Prostate gland (tissue), 2 donors: ENCODE data around the gene HMX1. TPM values are rescaled to one million over a fixed set of nuclear protein-coding genes. Genes with fewer than 3 reads are reported as not detected.

Experiments used
- DNase-seq: peaks from one replicate; pipeline ENCODE4 v3.0.0-alpha.2; 2019; ENCODE audit warnings: low spot score
- H3K27ac ChIP-seq, 2 donors: fragments of 200-600 bp; sonication (generic); 2 replicates each; pipeline ENCODE4 v1.5.1; 2017 to 2019
- H3K27me3 ChIP-seq: fragments of 200-600 bp; sonication (generic); replicated peaks from 2 replicates; pipeline ENCODE4 v1.5.1; 2019; ENCODE audit not compliant: insufficient read depth
- H3K36me3 ChIP-seq, 2 donors: fragments of 200-600 bp; sonication (generic); 1 replicate in 1 of 2; 2 replicates in 1 of 2; pipeline versions ENCODE4 v1.5.1 to v1.8.1; 2017 to 2019
- H3K4me1 ChIP-seq: fragments of 200-600 bp; sonication (generic); replicated peaks from 2 replicates; pipeline ENCODE4 v1.5.1; 2019
- H3K4me3 ChIP-seq, 2 donors: fragments of 200-600 bp; sonication (generic); 2 replicates each; pipeline ENCODE4 v1.5.1; 2017 to 2019
- H3K9me3 ChIP-seq: fragments of 200-600 bp; sonication (generic); 2 replicates; pipeline ENCODE4 v1.5.1; 2017
- CTCF ChIP-seq, 4 experiments: fragments of 200-600 bp in 2 of 4; fragments of 450-650 bp in 2 of 4; sonication (generic) in 2 of 4; IDR thresholded peaks; 1 replicate in 3 of 4; 2 replicates in 1 of 4; pipeline ENCODE4 v1.5.1; 2016 to 2019; ENCODE audit warnings: antibody characterized with exemption in 4 of 4, mild to moderate bottlenecking in 2 of 4, moderate library complexity in 2 of 4
- POLR2A ChIP-seq: fragments of 450-650 bp; IDR thresholded peaks from one replicate; pipeline ENCODE4 v1.6.1; 2016; ENCODE audit warnings: antibody characterized with exemption, mild to moderate bottlenecking
- POLR2AphosphoS5 ChIP-seq: sonication (generic); formaldehyde crosslinking; IDR thresholded peaks from one replicate; pipeline ENCODE4 v1.6.1; 2017; ENCODE audit warnings: antibody characterized with exemption
- WGBS: methylation state at CpG from one replicate; pipeline ENCODE4 v1.1.5; 2018; 5-methylcytosine and 5-hydroxymethylcytosine counted together
- intact Hi-C: fragments of 100-400 bp; cut with DNase I; formaldehyde crosslinking; loops from one replicate; pipeline ENCODE4 v1.14.2; 2022
- total RNA-seq, 2 donors: library from RNA; depleted of rRNA; stranded (reverse); fragments of >200 nt; gene quantifications; one replicate each; pipeline ENCODE4 v1.1.0, GENCODE V29; 2016

HMX1 gene
- total RNA-seq, 2 donors from 2014 or later, result 5.3 TPM; not detected in 1

DNA sequence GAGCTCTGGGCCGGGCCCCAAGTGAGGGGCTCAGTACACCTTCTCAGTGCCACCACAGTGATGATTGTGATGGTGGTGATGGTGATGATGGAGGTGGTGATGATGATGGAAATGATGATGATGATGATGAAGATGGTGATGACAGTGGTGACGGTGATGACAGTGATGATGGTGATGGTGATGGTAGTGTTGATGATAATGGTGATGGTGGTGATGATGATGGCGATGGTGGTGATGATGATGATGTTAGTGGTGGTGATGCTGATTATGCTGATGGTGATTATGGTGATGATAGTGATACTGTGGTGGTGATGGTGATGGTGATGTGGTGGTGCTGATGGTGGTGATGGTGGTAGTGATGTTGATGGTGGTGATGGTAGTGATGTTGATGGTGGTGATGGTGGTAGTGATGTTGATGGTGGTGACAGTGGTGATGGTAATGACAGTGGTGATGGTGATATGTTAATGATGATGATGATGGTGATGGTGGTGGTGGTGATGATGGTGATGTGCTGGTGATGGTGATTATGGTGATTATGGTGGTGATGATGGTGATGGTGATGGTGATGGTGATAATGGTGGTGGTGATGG lies 29.9 kb downstream of the HMX1 start:
- no peak for DNase-seq
- no peaks in the 10 kb centered on the region for H3K9me3 ChIP-seq
- H3K4me1 ChIP-seq, result no peaks in the 10 kb centered on the region
- intact Hi-C loops, result no loop called here
- no peaks in the 10 kb centered on the region for H3K27me3 ChIP-seq
- no peaks in the 10 kb centered on the region for H3K36me3 ChIP-seq
- no peak overlapping the region for H3K27ac ChIP-seq
- WGBS, result 98% methylated on average over 3 of the region's 3 CpGs
- no peak overlapping the region for H3K4me3 ChIP-seq
- TF ChIP-seq POLR2AphosphoS5, result no peak
- no peak for TF ChIP-seq CTCF (IDR thresholded peaks at IDR 0.05)
- TF ChIP-seq POLR2A, result no peak

DNA sequence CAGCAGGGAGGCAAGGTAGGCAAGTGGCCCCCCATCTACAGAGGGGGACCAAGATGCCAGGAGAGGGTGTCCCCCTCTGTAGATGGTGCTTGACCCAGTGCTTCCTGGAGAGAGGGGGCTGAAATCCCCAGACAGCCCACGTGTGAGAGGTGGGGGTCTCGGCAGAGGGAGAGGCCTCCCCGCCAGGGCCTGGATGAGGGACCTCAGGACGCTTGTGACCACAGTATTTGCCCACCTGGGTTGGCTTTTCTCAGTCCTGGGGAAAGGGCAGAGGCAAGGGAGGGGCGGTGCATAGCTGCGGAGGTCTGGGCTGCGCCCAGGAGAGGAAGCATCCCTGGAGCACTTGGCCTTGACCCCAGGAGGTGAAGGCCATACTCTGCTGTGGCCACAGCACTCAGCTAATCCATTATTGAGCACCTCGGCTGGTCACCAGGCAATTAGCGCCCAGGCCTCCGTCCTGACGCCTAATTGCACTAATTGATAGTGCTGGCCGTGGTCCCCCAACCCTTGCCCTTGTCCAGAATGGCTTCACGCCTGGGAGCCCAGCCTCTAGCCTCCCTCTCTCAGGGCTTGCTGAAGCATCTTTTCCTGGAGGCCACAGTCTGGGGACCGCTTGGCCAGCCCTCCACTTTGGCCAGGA lies 30.7 kb downstream of the HMX1 start:
- Histone ChIP-seq H3K27me3 (no peaks in the 10 kb centered on the region), H3K4me3 (no peak overlapping the region), H3K36me3 (no peaks in the 10 kb centered on the region), H3K4me1 (no peaks in the 10 kb centered on the region), H3K27ac (no peak overlapping the region), H3K9me3 (no peaks in the 10 kb centered on the region)
- 80% methylated on average over 14 of the region's 14 CpGs for WGBS
- intact Hi-C loops, result no loop called here
- TF ChIP-seq POLR2AphosphoS5, result no peak
- TF ChIP-seq POLR2A, result no peak
- TF ChIP-seq CTCF (IDR thresholded peaks at IDR 0.05), result no peak
- no peak for DNase-seq

- DNase-seq, result no peak
- 70% methylated on average over 10 of the region's 10 CpGs for WGBS
- no peaks in the 10 kb centered on the region for H3K4me1 ChIP-seq
- intact Hi-C loops, result no loop called here
- no peak overlapping the region for H3K27ac ChIP-seq
- no peaks in the 10 kb centered on the region for H3K27me3 ChIP-seq
- H3K4me3 ChIP-seq, result no peak overlapping the region
- TF ChIP-seq POLR2A, result no peak
- no peaks in the 10 kb centered on the region for H3K36me3 ChIP-seq
- H3K9me3 ChIP-seq, result no peaks in the 10 kb centered on the region
These were observed 31.4 kb downstream of the HMX1 start for GRCh38 chr4:8840006-8840793.

- no peaks in the 10 kb centered on the region for H3K4me1 ChIP-seq
- H3K36me3 ChIP-seq, result no peaks in the 10 kb centered on the region
- WGBS, result 77% methylated on average over 22 of the region's 22 CpGs
- H3K4me3 ChIP-seq, result no peak overlapping the region
- no peaks in the 10 kb centered on the region for H3K27me3 ChIP-seq
- intact Hi-C loops, result no loop called here
- H3K9me3 ChIP-seq, result no peaks in the 10 kb centered on the region
- TF ChIP-seq POLR2AphosphoS5, result no peak
- TF ChIP-seq POLR2A, result no peak
- TF ChIP-seq CTCF (IDR thresholded peaks at IDR 0.05), result no peak
- DNase-seq, result no peak
- H3K27ac ChIP-seq, result no peak overlapping the region
These were observed 32.6 kb downstream of the HMX1 start for GRCh38 chr4:8838961-8839431.

DNA sequence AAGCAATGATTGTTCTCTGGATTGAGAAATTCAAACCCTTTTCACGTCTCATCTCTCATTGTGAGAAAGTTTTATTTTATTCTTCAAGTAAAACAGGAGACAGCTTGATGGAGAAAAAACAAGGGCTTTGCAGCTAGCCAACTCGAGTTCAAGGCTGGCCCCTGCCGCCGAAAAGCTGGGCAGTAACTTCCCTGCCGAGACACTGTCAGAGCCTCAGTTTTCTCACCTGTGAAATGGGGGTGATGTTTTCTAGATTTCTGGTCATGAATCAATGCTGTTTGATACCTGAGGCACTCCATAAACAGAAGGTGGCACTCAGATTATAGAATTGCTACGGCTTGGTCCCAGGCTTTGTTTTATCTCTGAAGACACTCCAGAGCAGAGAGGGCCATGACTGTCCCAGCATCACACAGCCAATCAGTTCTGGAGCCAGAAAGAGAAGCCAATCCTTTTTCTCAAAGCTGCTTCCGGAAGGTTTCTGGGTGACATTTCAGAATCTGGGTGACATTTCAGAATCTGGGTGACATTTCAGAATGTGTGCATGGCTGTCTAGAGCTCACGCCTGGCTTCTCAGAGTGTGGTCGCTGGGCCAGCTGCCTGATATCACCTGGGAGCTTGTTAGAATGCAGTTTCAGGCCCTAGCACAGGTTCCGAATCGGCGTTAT lies 33.2 kb downstream of the HMX1 start:
- TF ChIP-seq CTCF (IDR thresholded peaks at IDR 0.05) (no peak), POLR2AphosphoS5 (no peak), POLR2A (no peak)
- Histone ChIP-seq H3K36me3 (no peaks in the 10 kb centered on the region), H3K4me1 (no peaks in the 10 kb centered on the region), H3K9me3 (no peaks in the 10 kb centered on the region), H3K4me3 (no peak overlapping the region), H3K27ac (no peak overlapping the region), H3K27me3 (no peaks in the 10 kb centered on the region)
- intact Hi-C loops, result no loop called here
- DNase-seq, result no peak
- 87% methylated on average over 12 of the region's 12 CpGs for WGBS
